ENCODE data around the gene KDM4B.

Gene KDM4B

DNA sequence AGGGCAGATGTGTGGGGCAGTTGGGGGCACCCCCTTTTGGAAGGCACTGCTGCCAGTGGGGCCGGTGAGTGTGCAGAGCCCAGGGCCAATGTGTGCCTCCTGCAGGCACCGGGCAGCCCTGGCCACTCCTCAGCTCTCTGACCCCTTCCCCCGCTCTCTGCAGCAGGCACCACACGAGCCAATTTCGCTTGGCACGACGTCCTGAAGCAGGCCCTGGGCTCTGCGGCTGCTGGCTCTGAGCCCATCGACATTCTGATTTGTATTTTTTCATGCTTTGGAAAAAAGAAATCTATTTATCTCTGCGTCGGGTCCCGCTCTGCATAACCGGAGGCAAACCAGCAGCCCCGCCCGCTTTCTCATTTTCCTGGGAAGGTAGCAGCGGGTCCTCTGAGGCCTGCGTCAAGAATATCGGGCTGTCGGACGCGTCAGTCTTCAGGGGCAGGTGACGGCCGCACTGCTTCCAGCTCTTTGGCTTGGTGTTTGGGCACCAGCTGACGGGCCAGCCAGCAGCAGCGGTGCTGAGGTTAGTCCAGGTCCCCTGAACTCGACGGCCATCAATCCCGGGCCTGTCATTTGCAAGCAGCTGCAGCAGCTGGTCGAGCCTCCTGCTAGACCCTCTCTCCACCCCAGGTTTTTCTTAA lies 134.3 kb downstream of the KDM4B start:
- no peaks in the 10 kb centered on the region for H3K36me3 ChIP-seq (ENCODE audit: control insufficient read depth, low read depth, low read length)
- H3K9me3 ChIP-seq (ENCODE audit: control insufficient read depth, low read depth, low read length), result peaks cover 6% of the 10 kb centered on the region
- no peaks in the 10 kb centered on the region for H3K4me1 ChIP-seq (ENCODE audit: control insufficient read depth, low read depth, low read length)
- H3K9ac ChIP-seq (ENCODE audit: low read length), result no peak overlapping the region
- no peak overlapping the region for H3K27ac ChIP-seq (ENCODE audit: low read length)
- no peak overlapping the region for H3K4me3 ChIP-seq (ENCODE audit: low read length)
- no peaks in the 10 kb centered on the region for H3K27me3 ChIP-seq (ENCODE audit: control insufficient read depth, insufficient read depth, low read length)

DNA sequence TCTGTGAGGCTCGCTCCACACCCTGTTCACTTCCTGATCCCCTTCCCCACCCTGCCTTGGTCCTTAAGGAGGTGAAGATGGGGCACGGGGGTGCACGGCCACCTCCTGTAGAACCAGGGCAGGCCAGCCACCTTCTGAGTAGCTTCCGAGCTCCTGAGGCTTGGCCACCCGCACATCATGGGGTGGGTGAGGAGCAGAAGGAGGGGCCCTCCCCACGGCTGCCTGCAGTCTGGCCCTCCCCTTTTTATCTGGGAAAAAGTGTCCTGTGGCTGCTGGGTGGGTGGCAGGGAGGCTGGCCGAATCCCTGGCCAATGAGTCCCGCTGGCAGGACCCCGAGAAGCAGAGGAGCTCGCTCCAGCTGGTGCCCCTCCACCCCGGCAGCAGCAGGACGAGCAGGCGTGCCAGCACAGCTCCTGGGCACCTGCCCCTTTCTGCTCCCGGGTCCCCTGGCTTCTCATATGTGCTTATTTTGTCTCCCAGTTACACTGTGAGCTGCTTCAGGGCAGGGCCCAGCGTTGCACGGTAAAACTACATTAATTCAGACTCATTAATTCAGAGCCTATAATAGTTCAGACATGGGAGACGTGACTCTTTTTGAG lies 135.0 kb downstream of the KDM4B start:
- Histone ChIP-seq H3K4me1 (ENCODE audit: control insufficient read depth, low read depth, low read length) (no peaks in the 10 kb centered on the region), H3K36me3 (ENCODE audit: control insufficient read depth, low read depth, low read length) (no peaks in the 10 kb centered on the region), H3K9me3 (ENCODE audit: control insufficient read depth, low read depth, low read length) (peaks cover 6% of the 10 kb centered on the region), H3K9ac (ENCODE audit: low read length) (no peak overlapping the region), H3K4me3 (ENCODE audit: low read length) (no peak overlapping the region), H3K27ac (ENCODE audit: low read length) (no peak overlapping the region), H3K27me3 (ENCODE audit: control insufficient read depth, insufficient read depth, low read length) (no peaks in the 10 kb centered on the region)

DNA sequence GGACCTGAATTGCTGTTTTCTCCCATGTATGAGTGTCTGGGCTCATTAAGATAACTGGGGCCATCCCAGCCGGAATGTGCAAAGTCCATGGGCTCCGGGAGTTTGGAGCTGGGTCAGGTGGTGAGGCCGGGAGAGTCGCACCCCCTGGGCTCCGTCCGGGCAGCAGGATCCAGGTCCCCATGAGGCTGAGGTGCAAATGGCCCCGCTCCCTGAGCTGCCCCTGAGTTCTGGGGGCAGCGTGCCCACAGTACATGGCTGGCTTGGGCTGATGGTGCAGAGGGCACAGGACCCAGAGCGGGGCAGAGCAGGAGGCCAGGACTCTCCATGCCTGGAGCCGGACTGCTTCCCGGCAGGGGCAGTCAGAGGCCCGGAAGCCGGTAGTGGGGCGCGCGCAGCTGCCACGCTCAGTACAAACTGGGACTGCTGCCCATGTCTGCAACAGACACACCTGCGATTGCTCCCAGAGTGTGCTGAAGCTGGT lies 136.0 kb downstream of the KDM4B start:
- Histone ChIP-seq H3K4me3 (ENCODE audit: low read length) (no peak overlapping the region), H3K27ac (ENCODE audit: low read length) (no peak overlapping the region), H3K9me3 (ENCODE audit: control insufficient read depth, low read depth, low read length) (peaks cover under 1% of the 10 kb centered on the region), H3K36me3 (ENCODE audit: control insufficient read depth, low read depth, low read length) (no peaks in the 10 kb centered on the region), H3K4me1 (ENCODE audit: control insufficient read depth, low read depth, low read length) (peaks cover 3% of the 10 kb centered on the region), H3K27me3 (ENCODE audit: control insufficient read depth, insufficient read depth, low read length) (no peaks in the 10 kb centered on the region), H3K9ac (ENCODE audit: low read length) (no peak overlapping the region)

DNA sequence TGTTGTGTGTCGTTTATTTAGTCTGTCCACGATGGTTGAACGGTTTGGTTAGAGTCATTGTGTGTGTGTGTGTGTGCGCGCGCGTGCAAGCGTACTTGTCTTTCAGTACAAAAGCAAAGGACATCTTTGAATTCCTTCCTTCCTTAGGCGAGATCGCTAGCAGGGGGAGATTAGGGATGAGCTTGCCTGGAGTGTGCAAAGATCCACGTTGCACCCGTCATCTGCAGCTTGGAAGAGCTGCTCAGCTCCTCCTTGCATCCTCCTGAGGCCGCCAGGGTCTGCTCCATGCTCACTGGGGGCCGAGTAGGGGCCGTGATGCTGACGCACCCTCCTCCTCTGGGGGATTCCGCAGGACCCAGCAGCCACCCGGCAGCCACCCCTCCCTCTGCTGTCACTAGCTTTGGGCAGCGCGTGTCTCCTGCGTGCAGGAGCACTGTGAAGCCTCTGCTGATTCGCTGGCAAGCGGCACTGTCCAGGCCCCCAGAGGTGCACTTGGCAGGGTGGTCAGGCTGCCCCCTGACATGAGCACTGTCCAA lies 137.3 kb downstream of the KDM4B start:
- Histone ChIP-seq H3K4me3 (ENCODE audit: low read length) (no peak overlapping the region), H3K4me1 (ENCODE audit: control insufficient read depth, low read depth, low read length) (peaks cover 4% of the 10 kb centered on the region), H3K9me3 (ENCODE audit: control insufficient read depth, low read depth, low read length) (no peaks in the 10 kb centered on the region), H3K9ac (ENCODE audit: low read length) (no peak overlapping the region), H3K36me3 (ENCODE audit: control insufficient read depth, low read depth, low read length) (no peaks in the 10 kb centered on the region), H3K27ac (ENCODE audit: low read length) (no peak overlapping the region), H3K27me3 (ENCODE audit: control insufficient read depth, insufficient read depth, low read length) (no peaks in the 10 kb centered on the region)

DNA sequence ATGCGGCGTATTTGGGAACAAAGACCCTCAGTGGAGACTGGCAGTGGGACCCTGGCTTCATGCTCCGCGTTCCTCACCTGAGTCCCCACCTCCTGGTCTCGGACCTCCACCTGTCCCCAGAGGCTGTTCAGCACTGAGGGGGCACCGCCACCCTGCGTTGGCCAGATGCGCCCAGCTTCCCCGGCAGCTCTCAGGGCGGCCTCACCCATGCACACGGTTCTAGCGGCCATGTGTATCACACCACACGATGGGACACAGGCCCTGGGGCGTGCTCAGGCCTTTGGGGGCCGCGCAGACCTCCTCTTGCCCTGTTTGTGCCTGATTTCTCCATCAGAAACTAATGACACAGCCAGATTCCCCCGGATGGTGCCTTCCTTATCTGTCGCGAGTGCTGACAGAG lies 138.1 kb downstream of the KDM4B start:
- H3K9me3 ChIP-seq (ENCODE audit: control insufficient read depth, low read depth, low read length), result no peaks in the 10 kb centered on the region
- no peak overlapping the region for H3K9ac ChIP-seq (ENCODE audit: low read length)
- H3K36me3 ChIP-seq (ENCODE audit: control insufficient read depth, low read depth, low read length), result no peaks in the 10 kb centered on the region
- H3K27ac ChIP-seq (ENCODE audit: low read length), result no peak overlapping the region
- no peaks in the 10 kb centered on the region for H3K27me3 ChIP-seq (ENCODE audit: control insufficient read depth, insufficient read depth, low read length)
- H3K4me3 ChIP-seq (ENCODE audit: low read length), result no peak overlapping the region
- peaks cover 4% of the 10 kb centered on the region for H3K4me1 ChIP-seq (ENCODE audit: control insufficient read depth, low read depth, low read length)

DNA sequence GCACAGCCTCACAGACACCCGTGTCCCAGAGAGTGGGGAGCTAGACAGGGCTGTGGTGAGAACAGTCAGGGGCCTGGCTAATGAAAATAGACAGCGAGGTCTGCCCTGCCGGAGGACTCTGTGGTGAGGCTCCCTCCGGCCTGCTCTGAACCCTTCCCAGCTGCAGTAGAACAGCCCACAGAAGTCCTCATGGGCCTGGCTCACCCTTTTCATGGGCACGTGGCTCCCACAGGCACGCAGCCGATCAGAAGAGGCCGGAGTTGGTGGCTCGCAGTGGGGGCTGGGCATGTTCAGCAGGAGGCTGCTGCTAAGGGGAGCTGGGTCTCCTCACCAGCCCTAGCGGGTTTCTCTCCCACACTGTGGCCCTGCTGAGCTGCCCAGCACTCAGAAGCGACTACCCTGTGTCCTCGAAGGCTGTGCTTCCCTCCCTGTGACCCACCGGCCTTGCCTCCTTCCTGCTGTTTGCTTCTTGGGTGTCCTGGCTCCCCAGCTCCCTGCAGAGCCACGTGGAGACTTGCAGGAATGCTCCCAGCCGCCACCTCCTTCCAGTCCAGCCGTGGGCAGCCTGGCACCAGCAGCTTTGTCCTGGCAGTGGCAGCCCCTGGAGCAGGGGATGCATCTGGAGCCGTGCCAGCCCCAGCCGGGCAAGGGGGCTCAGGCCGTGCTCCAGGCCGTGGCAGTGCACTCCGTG lies 138.7 kb downstream of the KDM4B start:
- Histone ChIP-seq H3K4me1 (ENCODE audit: control insufficient read depth, low read depth, low read length) (peaks cover 10% of the 10 kb centered on the region), H3K36me3 (ENCODE audit: control insufficient read depth, low read depth, low read length) (no peaks in the 10 kb centered on the region), H3K27ac (ENCODE audit: low read length) (no peak overlapping the region), H3K9ac (ENCODE audit: low read length) (no peak overlapping the region), H3K27me3 (ENCODE audit: control insufficient read depth, insufficient read depth, low read length) (no peaks in the 10 kb centered on the region), H3K4me3 (ENCODE audit: low read length) (no peak overlapping the region), H3K9me3 (ENCODE audit: control insufficient read depth, low read depth, low read length) (no peaks in the 10 kb centered on the region)

DNA sequence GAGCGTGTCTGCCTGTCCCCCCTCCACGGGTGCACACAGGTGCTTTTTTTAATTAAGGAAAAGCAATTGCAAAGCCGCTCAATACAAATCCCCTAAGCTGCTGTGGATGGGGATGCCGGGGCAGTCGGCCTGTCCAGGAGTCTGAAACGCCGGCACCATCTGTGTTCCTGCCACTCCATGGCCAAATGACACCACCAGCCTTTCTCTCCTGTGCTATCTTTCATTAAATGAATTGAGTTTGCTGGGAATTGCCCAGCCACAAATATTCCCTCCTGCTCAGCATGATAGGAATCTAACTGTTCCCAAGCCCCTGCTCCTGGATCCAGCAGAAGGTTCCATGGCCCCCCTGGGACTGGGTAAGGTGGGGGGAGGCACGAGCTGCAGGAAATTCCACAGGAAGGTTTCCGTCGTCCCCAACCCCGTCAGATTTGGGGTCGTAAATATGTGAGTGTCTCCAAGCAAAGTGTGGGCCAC lies 139.2 kb downstream of the KDM4B start:
- Histone ChIP-seq H3K4me1 (ENCODE audit: control insufficient read depth, low read depth, low read length) (peaks cover 16% of the 10 kb centered on the region), H3K27me3 (ENCODE audit: control insufficient read depth, insufficient read depth, low read length) (no peaks in the 10 kb centered on the region), H3K36me3 (ENCODE audit: control insufficient read depth, low read depth, low read length) (no peaks in the 10 kb centered on the region), H3K4me3 (ENCODE audit: low read length) (no peak overlapping the region), H3K27ac (ENCODE audit: low read length) (no peak overlapping the region), H3K9ac (ENCODE audit: low read length) (no peak overlapping the region), H3K9me3 (ENCODE audit: control insufficient read depth, low read depth, low read length) (no peaks in the 10 kb centered on the region)

DNA sequence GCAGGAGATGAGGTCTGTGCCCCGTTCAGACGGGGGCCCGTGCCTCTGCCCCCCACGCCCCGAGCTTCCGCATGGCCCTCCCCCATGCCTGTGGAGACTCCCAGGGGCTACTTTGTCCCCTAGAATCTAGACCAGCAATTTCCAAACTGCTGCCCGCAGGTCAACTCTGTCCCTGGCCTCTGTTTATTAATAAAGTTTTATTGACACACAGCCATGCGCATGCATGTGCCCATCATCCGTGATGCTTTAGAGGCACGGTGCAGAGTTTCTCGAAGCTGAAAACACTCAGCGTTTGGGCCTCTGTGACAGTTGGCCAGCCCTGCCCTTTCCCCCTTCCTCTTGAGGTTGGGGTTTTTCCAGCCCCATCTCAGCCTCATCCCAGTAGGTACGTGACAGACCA lies 140.0 kb downstream of the KDM4B start:
- H3K27ac ChIP-seq (ENCODE audit: low read length), result no peak overlapping the region

DNA sequence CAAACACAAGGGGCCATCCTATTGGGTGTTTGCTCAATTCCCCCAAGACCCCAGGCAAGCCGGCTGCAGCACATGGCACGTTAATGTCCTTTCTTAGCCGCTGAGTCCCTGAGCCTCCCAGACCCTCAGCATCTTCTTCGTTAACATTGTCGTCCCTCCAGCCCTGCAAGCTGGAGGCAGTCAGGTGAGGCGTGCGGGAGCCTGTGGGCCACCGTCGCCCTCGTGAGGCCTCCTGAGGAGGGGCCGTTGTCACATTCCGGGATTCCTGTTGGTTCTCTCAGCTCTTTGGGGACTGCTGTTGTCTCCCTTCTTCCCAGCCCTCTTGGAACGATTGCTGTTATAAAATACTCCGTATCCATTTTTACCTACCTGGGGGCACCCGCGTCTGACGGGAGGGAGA lies 140.6 kb downstream of the KDM4B start:
- no peak overlapping the region for H3K9ac ChIP-seq (ENCODE audit: low read length)
- H3K4me3 ChIP-seq (ENCODE audit: low read length), result no peak overlapping the region
- no peaks in the 10 kb centered on the region for H3K36me3 ChIP-seq (ENCODE audit: control insufficient read depth, low read depth, low read length)
- H3K27ac ChIP-seq (ENCODE audit: low read length), result no peak overlapping the region
- H3K27me3 ChIP-seq (ENCODE audit: control insufficient read depth, insufficient read depth, low read length), result no peaks in the 10 kb centered on the region
- H3K9me3 ChIP-seq (ENCODE audit: control insufficient read depth, low read depth, low read length), result no peaks in the 10 kb centered on the region
- H3K4me1 ChIP-seq (ENCODE audit: control insufficient read depth, low read depth, low read length), result peaks cover 22% of the 10 kb centered on the region

More for the DNA sequence above, 140.0 kb downstream of the KDM4B start:
- H3K4me3 ChIP-seq (ENCODE audit: low read length), result no peak overlapping the region
- H3K9ac ChIP-seq (ENCODE audit: low read length), result no peak overlapping the region
- peaks cover 21% of the 10 kb centered on the region for H3K4me1 ChIP-seq (ENCODE audit: control insufficient read depth, low read depth, low read length)
- H3K27me3 ChIP-seq (ENCODE audit: control insufficient read depth, insufficient read depth, low read length), result no peaks in the 10 kb centered on the region
- no peaks in the 10 kb centered on the region for H3K9me3 ChIP-seq (ENCODE audit: control insufficient read depth, low read depth, low read length)
- no peaks in the 10 kb centered on the region for H3K36me3 ChIP-seq (ENCODE audit: control insufficient read depth, low read depth, low read length)

DNA sequence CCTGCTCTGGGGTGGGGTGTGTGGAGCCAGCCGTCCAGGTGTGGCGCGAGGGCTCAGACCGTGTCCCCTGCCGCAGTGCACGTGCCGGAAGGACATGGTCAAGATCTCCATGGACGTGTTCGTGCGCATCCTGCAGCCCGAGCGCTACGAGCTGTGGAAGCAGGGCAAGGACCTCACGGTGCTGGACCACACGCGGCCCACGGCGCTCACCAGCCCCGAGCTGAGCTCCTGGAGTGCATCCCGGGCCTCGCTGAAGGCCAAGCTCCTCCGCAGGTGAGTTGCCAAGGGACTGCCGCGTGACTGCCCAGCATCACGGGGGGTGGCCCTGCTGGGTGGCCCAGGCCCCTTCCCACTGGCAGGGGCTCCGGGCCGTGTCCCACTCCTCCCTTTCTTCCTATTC lies 141.6 kb downstream of the KDM4B start:
- H3K4me1 ChIP-seq (ENCODE audit: control insufficient read depth, low read depth, low read length), result peaks cover 31% of the 10 kb centered on the region
- H3K9ac ChIP-seq (ENCODE audit: low read length), result no peak overlapping the region
- H3K27ac ChIP-seq (ENCODE audit: low read length), result no peak overlapping the region
- no peak overlapping the region for H3K4me3 ChIP-seq (ENCODE audit: low read length)
- H3K36me3 ChIP-seq (ENCODE audit: control insufficient read depth, low read depth, low read length), result no peaks in the 10 kb centered on the region
- H3K27me3 ChIP-seq (ENCODE audit: control insufficient read depth, insufficient read depth, low read length), result no peaks in the 10 kb centered on the region
- H3K9me3 ChIP-seq (ENCODE audit: control insufficient read depth, low read depth, low read length), result no peaks in the 10 kb centered on the region

DNA sequence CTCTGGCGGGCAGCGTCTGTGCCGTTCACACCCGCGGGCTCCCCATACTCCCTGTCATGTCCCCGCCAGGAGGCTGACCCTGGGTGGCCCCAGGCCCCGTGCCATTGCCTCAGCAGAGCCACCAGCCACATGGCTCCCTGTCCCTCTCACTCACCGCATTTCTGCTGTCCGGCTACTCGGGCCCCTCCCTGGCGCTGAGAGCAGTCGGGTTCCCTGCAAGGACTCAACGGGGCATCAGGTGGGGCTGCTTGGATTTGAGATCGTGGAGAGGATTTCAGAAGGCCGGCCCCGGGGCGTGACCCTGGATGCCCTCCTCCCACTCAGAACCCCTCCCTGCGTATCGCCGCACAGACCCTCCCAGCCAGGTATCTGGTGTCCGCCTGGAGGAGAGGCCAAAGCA lies 142.1 kb downstream of the KDM4B start:
- Histone ChIP-seq H3K27ac (ENCODE audit: low read length) (no peak overlapping the region), H3K4me1 (ENCODE audit: control insufficient read depth, low read depth, low read length) (peaks cover 35% of the 10 kb centered on the region), H3K9ac (ENCODE audit: low read length) (no peak overlapping the region), H3K9me3 (ENCODE audit: control insufficient read depth, low read depth, low read length) (no peaks in the 10 kb centered on the region), H3K36me3 (ENCODE audit: control insufficient read depth, low read depth, low read length) (no peaks in the 10 kb centered on the region), H3K4me3 (ENCODE audit: low read length) (no peak overlapping the region), H3K27me3 (ENCODE audit: control insufficient read depth, insufficient read depth, low read length) (no peaks in the 10 kb centered on the region)
